ENCODE measurements around the gene ASPG. TPM values are rescaled to one million over a fixed set of nuclear protein-coding genes. Genes with fewer than 3 reads are reported as not detected.

ASPG gene
- total RNA-seq, 1 experiment from 2014 or later: 0.22 TPM

- POLR2A ChIA-PET (ENCODE audit: unreplicated experiment): no interaction called here
- H3K27me3 ChIP-seq (ENCODE audit: low read length): peaks cover 12% of the 10 kb centered on the region; the same call in 1 of the 2 replicates
- no peaks in the 10 kb centered on the region for H3K9me2 ChIP-seq (replicated peaks; ENCODE audit: low read length)
- CTCF ChIA-PET: no interaction called here
- H3K9ac ChIP-seq (ENCODE audit: low read length): no peak overlapping the region
- H2AFZ ChIP-seq (ENCODE audit: low read length): no peak overlapping the region
- TF ChIP-seq, protein P1, sequence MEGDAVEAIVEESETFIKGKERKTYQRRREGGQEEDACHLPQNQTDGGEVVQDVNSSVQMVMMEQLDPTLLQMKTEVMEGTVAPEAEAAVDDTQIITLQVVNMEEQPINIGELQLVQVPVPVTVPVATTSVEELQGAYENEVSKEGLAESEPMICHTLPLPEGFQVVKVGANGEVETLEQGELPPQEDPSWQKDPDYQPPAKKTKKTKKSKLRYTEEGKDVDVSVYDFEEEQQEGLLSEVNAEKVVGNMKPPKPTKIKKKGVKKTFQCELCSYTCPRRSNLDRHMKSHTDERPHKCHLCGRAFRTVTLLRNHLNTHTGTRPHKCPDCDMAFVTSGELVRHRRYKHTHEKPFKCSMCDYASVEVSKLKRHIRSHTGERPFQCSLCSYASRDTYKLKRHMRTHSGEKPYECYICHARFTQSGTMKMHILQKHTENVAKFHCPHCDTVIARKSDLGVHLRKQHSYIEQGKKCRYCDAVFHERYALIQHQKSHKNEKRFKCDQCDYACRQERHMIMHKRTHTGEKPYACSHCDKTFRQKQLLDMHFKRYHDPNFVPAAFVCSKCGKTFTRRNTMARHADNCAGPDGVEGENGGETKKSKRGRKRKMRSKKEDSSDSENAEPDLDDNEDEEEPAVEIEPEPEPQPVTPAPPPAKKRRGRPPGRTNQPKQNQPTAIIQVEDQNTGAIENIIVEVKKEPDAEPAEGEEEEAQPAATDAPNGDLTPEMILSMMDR (conservative IDR thresholded peaks at IDR 0.05; ENCODE audit: low read depth, low read length): no peak
- no peak for TF ChIP-seq EZH2phosphoT487 (IDR thresholded peaks at IDR 0.05; ENCODE audit: borderline replicate concordance, low read length)
- TF ChIP-seq EZH2 (IDR thresholded peaks at IDR 0.05; ENCODE audit: low read length, unreplicated experiment): no peak
- H3K36me3 ChIP-seq (ENCODE audit: low read depth, low read length): no peaks in the 10 kb centered on the region
- H3K79me2 ChIP-seq (ENCODE audit: low read length): no peaks in the 10 kb centered on the region
- no peak for DNase-seq
- no peaks in the 10 kb centered on the region for H3F3A ChIP-seq (ENCODE audit: low read length, unreplicated experiment)
- no peak overlapping the region for H3K27ac ChIP-seq (ENCODE audit: low read length)
- H3K4me1 ChIP-seq (ENCODE audit: insufficient read depth, low read length): no peaks in the 10 kb centered on the region
- H3K4me2 ChIP-seq (ENCODE audit: low read length): no peak overlapping the region
- no peak overlapping the region for H3K4me3 ChIP-seq (ENCODE audit: low read length)
- no peaks in the 10 kb centered on the region for H3K9me3 ChIP-seq (ENCODE audit: low read length)
- intact Hi-C loops (cut with micrococcal nuclease): no loop called here
- BruUV-seq (replicated peaks): no TSS peak
- no peaks in the 10 kb centered on the region for H4K20me1 ChIP-seq (ENCODE audit: low read length)
- no peak for ATAC-seq
Measured at GRCh38 chr14:104147346-104148125, 62.0 kb downstream of the ASPG start.

DNA sequence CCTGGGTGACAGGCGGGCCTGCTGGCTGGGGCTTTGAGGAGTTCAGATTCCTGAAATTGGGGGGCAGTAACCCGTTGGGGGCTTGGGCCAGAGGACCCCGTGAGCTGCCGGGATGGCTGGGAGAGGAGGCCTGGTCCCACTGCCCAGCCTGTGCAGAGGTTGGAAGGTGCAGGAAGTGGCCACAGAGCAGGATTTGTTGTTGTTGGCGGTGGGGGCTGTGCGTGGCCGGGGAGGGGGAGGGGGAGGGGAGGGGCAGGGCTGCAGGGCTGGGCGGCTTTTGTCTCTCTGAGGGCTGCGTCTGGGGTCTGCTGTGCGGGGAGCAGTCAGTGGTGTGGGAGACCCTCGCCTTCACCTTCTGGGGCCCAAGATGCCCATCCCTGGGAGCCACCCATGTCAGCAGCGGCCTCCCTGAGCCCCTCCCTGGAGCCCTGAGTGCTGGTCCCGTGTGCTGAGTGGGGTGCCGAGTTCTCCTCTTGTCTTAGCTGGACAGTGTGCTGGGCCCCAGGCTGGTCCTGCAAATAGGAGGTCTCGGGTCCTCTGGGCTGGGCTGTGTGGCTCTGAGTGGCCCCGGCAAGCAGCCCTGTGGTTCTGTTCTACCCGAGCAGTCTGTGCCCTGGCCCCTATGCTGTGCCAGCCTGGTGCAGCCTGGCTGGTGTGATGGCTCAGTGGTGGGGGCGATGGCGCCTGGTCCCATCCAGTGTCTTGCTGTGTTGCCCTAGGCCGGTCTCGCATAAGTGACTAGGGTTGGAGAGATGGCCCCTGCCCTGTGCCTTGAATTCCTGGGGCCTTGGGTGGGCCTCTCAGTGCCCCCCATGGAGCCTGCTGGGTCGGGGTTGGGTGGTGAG, 63.2 kb downstream of the ASPG start:
- H3K9me3 ChIP-seq (ENCODE audit: low read length): no peaks in the 10 kb centered on the region
- ChIA-PET CTCF (no interaction called here), POLR2A (ENCODE audit: unreplicated experiment) (no interaction called here)
- H3K4me1 ChIP-seq (ENCODE audit: insufficient read depth, low read length): no peaks in the 10 kb centered on the region
- no peaks in the 10 kb centered on the region for H3K9me2 ChIP-seq (replicated peaks; ENCODE audit: low read length)
- TF ChIP-seq, protein P1 (conservative IDR thresholded peaks at IDR 0.05; ENCODE audit: low read depth, low read length): no peak
- TF ChIP-seq EZH2 (IDR thresholded peaks at IDR 0.05; ENCODE audit: low read length, unreplicated experiment) (no peak), EZH2phosphoT487 (IDR thresholded peaks at IDR 0.05; ENCODE audit: borderline replicate concordance, low read length) (no peak)
- no peak overlapping the region for H2AFZ ChIP-seq (ENCODE audit: low read length)
- H3K27me3 ChIP-seq (ENCODE audit: low read length): peaks cover 12% of the 10 kb centered on the region; the same call in 1 of the 2 replicates
- intact Hi-C loops (cut with micrococcal nuclease): no loop called here
- H3K36me3 ChIP-seq (ENCODE audit: low read depth, low read length): no peaks in the 10 kb centered on the region
- H3K27ac ChIP-seq (ENCODE audit: low read length): no peak overlapping the region
- H3K4me2 ChIP-seq (ENCODE audit: low read length): no peak overlapping the region
- DNase-seq: no peak
- no peak for ATAC-seq
- no peak overlapping the region for H3K4me3 ChIP-seq (ENCODE audit: low read length)
- no TSS peak for BruUV-seq (replicated peaks)
- H3F3A ChIP-seq (ENCODE audit: low read length, unreplicated experiment): no peaks in the 10 kb centered on the region
- no peaks in the 10 kb centered on the region for H3K79me2 ChIP-seq (ENCODE audit: low read length)
- no peaks in the 10 kb centered on the region for H4K20me1 ChIP-seq (ENCODE audit: low read length)
- no peak overlapping the region for H3K9ac ChIP-seq (ENCODE audit: low read length)

GRCh38 chr14:104149278-104149595, 63.7 kb downstream of the ASPG start:
- ChIA-PET CTCF (no interaction called here), POLR2A (ENCODE audit: unreplicated experiment) (no interaction called here)
- DNase-seq (no peak), ATAC-seq (no peak)
- no peaks in the 10 kb centered on the region for H3K9me3 ChIP-seq (ENCODE audit: low read length)
- intact Hi-C loops (cut with micrococcal nuclease): no loop called here
- no peak for TF ChIP-seq EZH2 (IDR thresholded peaks at IDR 0.05; ENCODE audit: low read length, unreplicated experiment)
- TF ChIP-seq, protein P1 (conservative IDR thresholded peaks at IDR 0.05; ENCODE audit: low read depth, low read length): no peak
- no peak for TF ChIP-seq EZH2phosphoT487 (IDR thresholded peaks at IDR 0.05; ENCODE audit: borderline replicate concordance, low read length)
- H2AFZ ChIP-seq (ENCODE audit: low read length): no peak overlapping the region
- H4K20me1 ChIP-seq (ENCODE audit: low read length): no peaks in the 10 kb centered on the region
- no peaks in the 10 kb centered on the region for H3K4me1 ChIP-seq (ENCODE audit: insufficient read depth, low read length)
- no peaks in the 10 kb centered on the region for H3F3A ChIP-seq (ENCODE audit: low read length, unreplicated experiment)
- no peak overlapping the region for H3K4me2 ChIP-seq (ENCODE audit: low read length)
- BruUV-seq (replicated peaks): no TSS peak
- no peak overlapping the region for H3K4me3 ChIP-seq (ENCODE audit: low read length)
- H3K27ac ChIP-seq (ENCODE audit: low read length): no peak overlapping the region
- no peaks in the 10 kb centered on the region for H3K36me3 ChIP-seq (ENCODE audit: low read depth, low read length)
- H3K9ac ChIP-seq (ENCODE audit: low read length): no peak overlapping the region
- H3K9me2 ChIP-seq (replicated peaks; ENCODE audit: low read length): no peaks in the 10 kb centered on the region
- no peaks in the 10 kb centered on the region for H3K79me2 ChIP-seq (ENCODE audit: low read length)
- peaks cover 9% of the 10 kb centered on the region; the same call in 1 of the 2 replicates for H3K27me3 ChIP-seq (ENCODE audit: low read length)

Data from PC-3 (cell line).